SK-N-SH treated with all-trans-retinoic acid at 6 μM for 48 hours (cell line): ENCODE results near the gene HDAC4.

Experiments used
- ATAC-seq: fragments of 200-7000 bp; cut with Tn5 transposase; 3 replicates; pipeline ENCODE4 v1.9.1; 2020; ENCODE audit warnings: mild to moderate bottlenecking, moderate library complexity
- ARNTL ChIP-seq: fragments of 450-650 bp; formaldehyde crosslinking; IDR thresholded peaks from 2 replicates; pipeline ENCODE4 v1.5.0; 2020; ENCODE audit warnings: low read depth, mild to moderate bottlenecking, moderate library complexity, borderline replicate concordance
- BACH2 ChIP-seq: fragments of 250-450 bp; sonication (Bioruptor Pico); IDR thresholded peaks from 2 replicates; pipeline ENCODE4 v1.9.0; 2021; ENCODE audit warnings: mild to moderate bottlenecking, borderline replicate concordance
- CSDC2 ChIP-seq: fragments of 250-450 bp; sonication (Bioruptor Pico); IDR thresholded peaks from 2 replicates; pipeline ENCODE4 v1.5.0; 2020; ENCODE audit warnings: mild to moderate bottlenecking, moderate library complexity
- ESRRG ChIP-seq: fragments of 250-450 bp; sonication (Bioruptor Pico); IDR thresholded peaks from 2 replicates; pipeline ENCODE4 v1.6.1; 2021; ENCODE audit warnings: mild to moderate bottlenecking
- GLIS3 ChIP-seq: fragments of 250-450 bp; sonication (Bioruptor Pico); IDR thresholded peaks from 2 replicates; pipeline ENCODE4 v1.5.0; 2020; ENCODE audit warnings: mild to moderate bottlenecking, moderate library complexity
- ISL1 ChIP-seq: fragments of 250-450 bp; sonication (Bioruptor Pico); IDR thresholded peaks from 2 replicates; pipeline ENCODE4 v2.1.2; 2022; ENCODE audit warnings: mild to moderate bottlenecking, moderate library complexity
- OSR1 ChIP-seq: fragments of 250-450 bp; sonication (Bioruptor Pico); IDR thresholded peaks from 2 replicates; pipeline ENCODE4 v1.8.0; 2022; ENCODE audit warnings: moderate library complexity, mild to moderate bottlenecking, inconsistent platforms
- PPARA ChIP-seq: fragments of 250-450 bp; sonication (Bioruptor Pico); IDR thresholded peaks from 2 replicates; pipeline ENCODE4 v1.5.0; 2020; ENCODE audit warnings: mild to moderate bottlenecking, borderline replicate concordance
- RARB ChIP-seq: fragments of 250-450 bp; sonication (Bioruptor Pico); IDR thresholded peaks from 2 replicates; pipeline ENCODE4 v1.8.0; 2021; ENCODE audit warnings: mild to moderate bottlenecking, moderate library complexity
- SNAI2 ChIP-seq: fragments of 250-450 bp; sonication (Bioruptor Pico); IDR thresholded peaks from 2 replicates; pipeline ENCODE4 v1.5.0; 2020; ENCODE audit warnings: mild to moderate bottlenecking, moderate library complexity
- TCF4 ChIP-seq: fragments of 250-450 bp; sonication (Bioruptor Pico); IDR thresholded peaks from 2 replicates; pipeline ENCODE4 v1.8.0; 2021; ENCODE audit warnings: mild to moderate bottlenecking, moderate library complexity, borderline replicate concordance
- TOX ChIP-seq: fragments of 250-450 bp; sonication (Bioruptor Pico); IDR thresholded peaks from 2 replicates; pipeline ENCODE4 v1.8.0; 2021; ENCODE audit warnings: mild to moderate bottlenecking, moderate library complexity, borderline replicate concordance
- ZC3H10 ChIP-seq: fragments of 250-450 bp; sonication (Bioruptor Pico); IDR thresholded peaks from 2 replicates; pipeline ENCODE4 v1.5.1; 2021; ENCODE audit warnings: mild to moderate bottlenecking, moderate library complexity
- ZFP3 ChIP-seq: fragments of 250-450 bp; sonication (Bioruptor Pico); IDR thresholded peaks from 2 replicates; pipeline ENCODE4 v1.5.0; 2020; ENCODE audit warnings: mild to moderate bottlenecking, moderate library complexity
- ZFP30 ChIP-seq: fragments of 450-650 bp; formaldehyde crosslinking; IDR thresholded peaks from 2 replicates; pipeline ENCODE4 v1.5.0; 2022; ENCODE audit warnings: mild to moderate bottlenecking, moderate library complexity
- ZNF565 ChIP-seq: fragments of 450-650 bp; formaldehyde crosslinking; conservative IDR thresholded peaks from 2 replicates; pipeline ENCODE4 v1.5.0; 2020; ENCODE audit warnings: low read depth, mild to moderate bottlenecking, moderate library complexity
- ZNF70 ChIP-seq: fragments of 450-650 bp; formaldehyde crosslinking; IDR thresholded peaks from 2 replicates; pipeline ENCODE4 v1.5.0; 2020; ENCODE audit warnings: mild to moderate bottlenecking, moderate library complexity
- ZNF8 ChIP-seq: fragments of 450-650 bp; formaldehyde crosslinking; IDR thresholded peaks from 2 replicates; pipeline ENCODE4 v1.5.0; 2020; ENCODE audit warnings: mild to moderate bottlenecking, moderate library complexity
- TF ChIP-seq, protein P1 (sequence below): fragments of 250-450 bp; sonication (Bioruptor Pico); IDR thresholded peaks from 2 replicates; pipeline ENCODE4 v1.5.1; 2020; ENCODE audit warnings: low read depth, mild to moderate bottlenecking, moderate library complexity
- TF ChIP-seq, protein P2 (sequence below): fragments of 250-450 bp; sonication (Bioruptor Pico); IDR thresholded peaks from 2 replicates; pipeline ENCODE4 v1.8.0; 2020; ENCODE audit warnings: mild to moderate bottlenecking, moderate library complexity, borderline replicate concordance
- TF ChIP-seq, protein P3 (sequence below): fragments of 250-450 bp; sonication (Bioruptor Pico); IDR thresholded peaks from 2 replicates; pipeline ENCODE4 v1.8.0; 2021; ENCODE audit warnings: low read depth, mild to moderate bottlenecking, moderate library complexity, borderline replicate concordance

Gene HDAC4

DNA sequence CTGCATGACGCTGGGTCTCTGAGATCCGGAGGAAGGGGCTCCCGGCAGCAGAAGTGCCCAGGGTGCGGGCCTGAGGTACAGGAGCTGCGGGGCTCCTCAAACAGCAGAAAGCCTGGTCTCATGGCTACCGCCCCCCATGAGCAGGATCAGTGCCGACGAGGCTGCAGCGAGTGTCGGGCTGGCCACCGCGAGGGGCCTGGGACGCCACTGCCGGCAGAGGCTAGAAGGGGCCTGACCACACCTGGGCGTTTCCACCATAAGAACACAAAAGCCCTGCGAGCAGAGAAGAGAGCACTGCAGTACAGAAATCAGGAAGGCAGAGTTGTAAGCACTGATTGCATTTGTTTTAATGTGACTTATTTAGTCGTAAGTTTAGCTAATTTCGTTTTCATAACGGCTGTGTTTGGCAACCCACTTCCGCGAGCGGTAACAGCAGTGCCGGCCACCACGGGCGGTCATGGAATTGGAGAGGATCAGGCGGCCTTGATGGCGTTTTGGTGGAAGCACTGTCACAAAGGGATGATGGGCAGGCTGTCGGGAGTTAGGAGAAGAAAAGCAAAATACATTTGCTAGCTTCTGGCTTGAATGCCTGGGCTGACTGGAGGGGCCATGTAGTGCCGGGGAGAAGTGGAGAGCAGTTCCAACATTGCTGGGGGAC lies 117.4 kb downstream of the HDAC4 start:
- no peak for ATAC-seq
- TF ChIP-seq TCF4 (CRISPR knock-in tag) (no peak), ZC3H10 (no peak), ARNTL (CRISPR knock-in tag) (no peak), ZNF8 (CRISPR knock-in tag) (no peak), OSR1 (no peak), ZFP3 (CRISPR knock-in tag) (no peak), ZNF565 (CRISPR knock-in tag) (no peak), RARB (no peak), PPARA (no peak), SNAI2 (CRISPR knock-in tag) (no peak), ZFP30 (no peak), CSDC2 (no peak), ZNF70 (no peak), ISL1 (CRISPR knock-in tag) (no peak)
- TF ChIP-seq, protein P1, sequence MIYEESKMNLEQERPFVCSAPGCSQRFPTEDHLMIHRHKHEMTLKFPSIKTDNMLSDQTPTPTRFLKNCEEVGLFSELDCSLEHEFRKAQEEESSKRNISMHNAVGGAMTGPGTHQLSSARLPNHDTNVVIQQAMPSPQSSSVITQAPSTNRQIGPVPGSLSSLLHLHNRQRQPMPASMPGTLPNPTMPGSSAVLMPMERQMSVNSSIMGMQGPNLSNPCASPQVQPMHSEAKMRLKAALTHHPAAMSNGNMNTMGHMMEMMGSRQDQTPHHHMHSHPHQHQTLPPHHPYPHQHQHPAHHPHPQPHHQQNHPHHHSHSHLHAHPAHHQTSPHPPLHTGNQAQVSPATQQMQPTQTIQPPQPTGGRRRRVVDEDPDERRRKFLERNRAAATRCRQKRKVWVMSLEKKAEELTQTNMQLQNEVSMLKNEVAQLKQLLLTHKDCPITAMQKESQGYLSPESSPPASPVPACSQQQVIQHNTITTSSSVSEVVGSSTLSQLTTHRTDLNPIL (CRISPR knock-in tag), result no peak
- TF ChIP-seq, protein P2, sequence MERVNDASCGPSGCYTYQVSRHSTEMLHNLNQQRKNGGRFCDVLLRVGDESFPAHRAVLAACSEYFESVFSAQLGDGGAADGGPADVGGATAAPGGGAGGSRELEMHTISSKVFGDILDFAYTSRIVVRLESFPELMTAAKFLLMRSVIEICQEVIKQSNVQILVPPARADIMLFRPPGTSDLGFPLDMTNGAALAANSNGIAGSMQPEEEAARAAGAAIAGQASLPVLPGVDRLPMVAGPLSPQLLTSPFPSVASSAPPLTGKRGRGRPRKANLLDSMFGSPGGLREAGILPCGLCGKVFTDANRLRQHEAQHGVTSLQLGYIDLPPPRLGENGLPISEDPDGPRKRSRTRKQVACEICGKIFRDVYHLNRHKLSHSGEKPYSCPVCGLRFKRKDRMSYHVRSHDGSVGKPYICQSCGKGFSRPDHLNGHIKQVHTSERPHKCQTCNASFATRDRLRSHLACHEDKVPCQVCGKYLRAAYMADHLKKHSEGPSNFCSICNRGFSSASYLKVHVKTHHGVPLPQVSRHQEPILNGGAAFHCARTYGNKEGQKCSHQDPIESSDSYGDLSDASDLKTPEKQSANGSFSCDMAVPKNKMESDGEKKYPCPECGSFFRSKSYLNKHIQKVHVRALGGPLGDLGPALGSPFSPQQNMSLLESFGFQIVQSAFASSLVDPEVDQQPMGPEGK (CRISPR knock-in tag), result no peak
- TF ChIP-seq, protein P3, sequence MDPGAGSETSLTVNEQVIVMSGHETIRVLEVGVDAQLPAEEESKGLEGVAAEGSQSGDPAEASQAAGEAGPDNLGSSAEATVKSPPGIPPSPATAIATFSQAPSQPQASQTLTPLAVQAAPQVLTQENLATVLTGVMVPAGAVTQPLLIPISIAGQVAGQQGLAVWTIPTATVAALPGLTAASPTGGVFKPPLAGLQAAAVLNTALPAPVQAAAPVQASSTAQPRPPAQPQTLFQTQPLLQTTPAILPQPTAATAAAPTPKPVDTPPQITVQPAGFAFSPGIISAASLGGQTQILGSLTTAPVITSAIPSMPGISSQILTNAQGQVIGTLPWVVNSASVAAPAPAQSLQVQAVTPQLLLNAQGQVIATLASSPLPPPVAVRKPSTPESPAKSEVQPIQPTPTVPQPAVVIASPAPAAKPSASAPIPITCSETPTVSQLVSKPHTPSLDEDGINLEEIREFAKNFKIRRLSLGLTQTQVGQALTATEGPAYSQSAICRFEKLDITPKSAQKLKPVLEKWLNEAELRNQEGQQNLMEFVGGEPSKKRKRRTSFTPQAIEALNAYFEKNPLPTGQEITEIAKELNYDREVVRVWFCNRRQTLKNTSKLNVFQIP, result no peak

DNA sequence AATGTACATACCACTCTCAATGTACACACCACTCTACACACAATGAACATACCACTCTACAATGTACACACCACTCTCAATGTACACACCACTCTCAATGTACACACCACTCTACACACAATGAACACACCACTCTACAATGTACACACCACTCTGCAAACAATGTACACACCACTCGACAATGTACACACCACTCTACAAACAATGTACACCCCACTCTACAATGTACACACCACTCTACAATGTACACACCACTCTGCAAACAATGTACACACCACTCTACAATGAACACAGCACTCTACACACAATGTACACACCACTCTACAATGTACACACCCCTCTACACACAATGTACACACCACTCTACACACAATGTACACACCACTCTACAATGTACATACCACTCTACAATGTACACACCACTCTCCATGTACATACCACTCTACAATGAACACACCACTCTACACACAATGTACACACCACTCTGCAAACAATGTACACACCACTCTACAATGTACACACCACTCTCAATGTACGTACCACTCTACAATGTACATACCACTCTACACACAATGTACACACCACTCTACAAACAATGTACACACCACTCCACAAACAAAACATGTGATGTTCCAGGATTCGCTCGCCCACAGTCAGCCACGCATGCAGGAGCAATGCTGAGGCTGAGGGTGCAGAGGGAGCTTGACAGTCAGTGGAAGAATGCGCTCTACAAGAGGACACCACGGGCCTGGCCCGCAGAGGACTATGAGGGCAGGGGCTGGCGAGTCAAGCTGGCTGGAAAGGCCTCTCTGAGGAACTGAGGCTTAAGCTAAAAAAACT lies 118.2 kb downstream of the HDAC4 start:
- no peak for ATAC-seq
- TF ChIP-seq ESRRG (CRISPR knock-in tag) (no peak), ZNF8 (CRISPR knock-in tag) (no peak), PPARA (no peak), GLIS3 (CRISPR knock-in tag) (no peak), ISL1 (CRISPR knock-in tag) (no peak), ZC3H10 (no peak), BACH2 (CRISPR knock-in tag) (no peak), CSDC2 (no peak), SNAI2 (CRISPR knock-in tag) (no peak), TCF4 (CRISPR knock-in tag) (no peak), TOX (CRISPR knock-in tag) (no peak), ZFP3 (CRISPR knock-in tag) (no peak), ZNF70 (no peak), RARB (no peak)
- TF ChIP-seq, protein P1 (CRISPR knock-in tag), result no peak

DNA sequence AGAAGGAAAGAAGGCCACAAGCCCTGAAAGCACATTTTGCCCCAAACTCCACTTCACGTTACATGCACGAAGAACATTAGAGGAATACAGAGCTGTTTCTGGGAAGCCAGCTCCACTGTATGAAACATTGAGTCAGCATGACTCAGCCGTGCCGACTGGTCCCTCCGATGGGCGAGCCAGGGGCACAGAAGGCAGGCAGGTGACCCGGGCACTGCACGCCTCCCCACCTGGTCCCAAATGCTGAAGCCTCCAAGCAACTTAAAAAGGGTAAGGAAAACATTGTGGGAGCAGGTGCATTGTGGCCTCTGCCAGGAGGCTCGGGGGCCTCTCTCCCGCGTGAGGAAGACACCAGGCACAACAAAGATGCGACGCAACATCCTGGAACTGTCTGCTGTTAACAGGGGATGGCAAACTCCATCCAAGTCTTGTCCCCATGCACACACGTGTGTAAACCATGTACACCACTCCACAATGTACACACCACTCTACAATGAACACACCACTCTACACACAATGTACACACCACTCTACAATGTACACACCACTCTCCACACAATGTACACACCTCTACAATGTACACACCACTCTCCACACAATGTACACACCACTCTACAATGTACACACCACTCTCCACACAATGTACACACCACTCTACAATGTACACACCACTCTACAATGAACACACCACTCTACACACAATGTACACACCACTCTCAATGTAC lies 120.4 kb downstream of the HDAC4 start:
- ATAC-seq, result peak; percentile 63
